Kidney glomerular epithelial cell (primary cell): ENCODE results near the gene HECW1.
"Not testable (repeated sequence)": the region's sequence is repeated elsewhere in the genome, so short reads cannot be mapped to it uniquely, and the experiment has no call there.

Source experiments
- DNase-seq: peaks from one replicate; lab custom pipeline; 2025; lab: John Stamatoyannopoulos, UW

The HECW1 gene

GRCh38 chr7:43469051-43469450, 356.6 kb downstream of the HECW1 start:
- no peak for DNase-seq

GRCh38 chr7:43470110-43470509, 357.7 kb downstream of the HECW1 start:
- no peak for DNase-seq

DNA sequence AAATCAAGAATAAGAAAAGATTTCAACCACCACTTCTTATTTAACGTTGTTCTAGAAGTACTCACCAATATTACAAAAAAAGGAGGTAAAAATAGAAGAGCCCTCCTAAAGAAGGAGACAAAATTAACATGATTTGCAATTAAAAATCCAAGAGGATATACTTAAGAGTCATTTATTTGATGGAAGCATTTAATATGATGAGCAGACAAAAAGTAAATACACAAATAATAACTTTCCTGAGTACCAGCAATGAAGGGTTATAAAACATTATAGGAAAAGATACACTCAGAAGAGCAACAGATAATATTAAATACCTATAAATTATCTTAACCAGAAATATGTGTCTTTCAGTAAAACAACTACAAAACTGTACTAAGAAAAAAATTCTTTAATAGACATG, 363.5 kb downstream of the HECW1 start:
- DNase-seq: no peak

- DNase-seq: no peak
Measured at GRCh38 chr7:43476896-43477295, 364.4 kb downstream of the HECW1 start.

DNA sequence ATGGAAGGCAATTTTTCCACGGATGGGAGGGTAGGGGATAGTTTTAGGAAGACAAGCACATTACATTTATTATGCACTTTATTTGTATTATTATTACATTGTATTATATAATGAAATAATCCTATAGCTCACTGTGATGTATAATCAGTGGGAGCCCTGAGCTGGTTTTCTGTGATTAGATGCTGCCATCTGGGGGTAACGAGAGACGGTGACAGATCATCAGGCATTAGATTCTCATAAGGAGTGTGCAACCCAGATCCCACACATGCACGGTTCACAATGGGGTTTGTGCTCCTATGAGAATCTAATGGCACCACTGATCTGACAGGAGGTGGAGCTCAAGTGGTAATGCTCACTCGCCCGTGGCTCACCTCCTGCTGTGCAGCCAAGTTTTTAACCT, 366.6 kb downstream of the HECW1 start:
- DNase-seq: no peak

DNA sequence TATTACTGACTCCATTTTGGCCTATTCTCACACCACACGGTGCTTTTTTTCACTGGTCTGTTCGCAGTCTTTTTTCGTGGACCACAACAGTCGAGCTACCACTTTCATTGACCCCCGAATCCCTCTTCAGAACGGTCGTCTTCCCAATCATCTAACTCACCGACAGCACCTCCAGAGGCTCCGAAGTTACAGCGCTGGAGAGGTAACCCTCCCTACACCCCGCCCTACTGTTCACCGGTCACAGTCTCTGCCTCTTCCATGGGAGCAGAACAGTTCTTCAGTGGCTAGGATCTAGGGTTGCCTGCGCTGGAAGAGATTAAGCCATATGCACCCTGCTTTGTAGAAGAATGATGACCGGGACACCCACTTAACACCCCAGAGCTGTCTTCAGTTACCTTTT, 367.1 kb downstream of the HECW1 start:
- DNase-seq: no peak

DNA sequence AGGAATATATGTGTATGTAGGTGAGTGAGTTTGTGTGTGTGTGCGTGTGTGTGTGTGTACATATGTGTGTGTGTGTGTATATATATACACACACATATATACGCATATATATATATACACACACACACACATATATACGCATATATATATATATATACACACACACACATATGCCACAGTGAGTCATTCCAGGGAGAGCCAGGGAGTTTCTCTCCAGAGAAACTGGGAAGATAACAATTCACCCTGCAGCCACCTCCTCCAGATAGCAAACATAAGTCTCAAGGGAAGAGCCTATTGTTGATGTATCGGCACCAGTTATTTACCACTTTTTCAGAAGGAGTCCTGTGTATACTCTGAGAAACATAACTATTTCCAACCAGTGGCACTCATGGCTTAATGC, 368.1 kb downstream of the HECW1 start:
- no peak for DNase-seq

DNA sequence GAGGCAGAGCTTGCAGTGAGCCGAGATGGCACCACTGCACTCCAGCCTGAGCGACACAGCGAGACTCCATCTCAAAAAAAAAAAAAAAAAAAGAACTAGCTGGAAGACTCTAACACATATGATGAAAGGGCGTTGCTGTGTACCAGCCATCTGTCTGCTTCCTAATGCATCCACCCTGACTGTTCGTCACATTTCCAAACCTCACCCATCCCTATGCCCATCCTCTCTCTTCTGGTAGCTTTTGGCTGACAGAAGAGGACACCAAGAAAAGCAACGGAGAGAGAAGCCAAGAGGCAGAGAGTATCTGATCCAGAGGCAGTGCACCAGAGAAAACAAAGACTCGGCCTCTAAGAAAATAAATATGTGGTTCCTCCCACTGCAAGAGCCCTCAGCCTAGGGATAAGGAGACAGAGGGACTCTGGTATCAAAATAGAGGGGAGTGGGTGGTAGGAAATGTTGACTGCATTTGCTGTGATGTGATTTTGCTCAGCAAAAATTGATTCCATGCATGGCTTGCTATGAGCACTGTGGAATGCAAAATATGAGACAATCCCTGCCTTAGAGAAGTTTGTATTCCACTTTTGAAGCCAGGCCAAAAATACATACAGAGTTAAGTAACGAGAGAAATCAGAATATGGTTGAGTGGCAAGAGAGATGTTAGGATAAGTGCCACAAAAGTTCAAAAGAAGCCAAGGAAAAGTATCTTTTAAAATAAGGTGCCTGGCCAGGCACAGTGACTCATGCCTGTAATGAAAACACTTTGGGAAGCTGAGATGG, 369.6 kb downstream of the HECW1 start:
- DNase-seq: peak; percentile 63

- no peak for DNase-seq
Measured at GRCh38 chr7:43482679-43483252, 370.3 kb downstream of the HECW1 start.

- DNase-seq: no peak
Measured at GRCh38 chr7:43484678-43485395, 372.4 kb downstream of the HECW1 start.

DNA sequence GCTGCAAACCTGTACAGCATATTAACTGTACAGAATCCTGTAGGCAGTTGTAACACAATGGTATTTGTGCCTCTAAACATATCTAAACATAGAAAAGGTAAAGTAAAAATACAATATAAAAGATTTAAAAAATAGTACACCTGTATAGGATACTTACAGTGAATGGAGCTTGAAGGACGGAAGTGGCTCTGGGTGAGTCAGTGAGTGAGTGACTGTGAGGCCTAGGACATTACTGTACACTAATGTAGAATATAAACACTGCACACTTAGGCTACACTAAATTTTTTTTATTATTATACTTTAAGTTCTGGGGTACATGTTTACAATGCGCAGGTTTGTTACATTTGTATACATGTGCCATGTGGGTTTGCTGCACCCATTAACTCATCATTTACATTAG, 373.1 kb downstream of the HECW1 start:
- no peak for DNase-seq

DNA sequence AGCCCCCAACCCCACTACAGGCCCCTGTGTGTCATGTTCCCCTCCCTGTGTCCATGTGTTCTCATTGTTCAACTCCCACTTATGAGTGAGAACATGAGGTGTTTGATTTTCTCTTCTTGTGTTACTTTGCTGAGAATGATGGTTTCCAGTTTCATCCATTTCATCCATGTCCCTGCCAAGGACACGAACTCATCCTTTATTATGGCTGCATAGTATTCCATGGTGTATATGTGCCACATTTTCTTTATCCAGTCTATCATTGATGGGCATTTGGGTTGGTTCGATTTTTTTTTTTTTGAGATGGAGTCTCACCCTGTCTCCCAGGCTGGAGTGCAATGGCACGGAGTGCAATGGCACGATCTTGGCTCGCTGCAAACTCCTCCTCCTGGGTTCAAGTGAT, 373.6 kb downstream of the HECW1 start:
- not testable (repeated sequence) for DNase-seq

GRCh38 chr7:43486634-43487033, 374.2 kb downstream of the HECW1 start:
- no peak for DNase-seq

DNA sequence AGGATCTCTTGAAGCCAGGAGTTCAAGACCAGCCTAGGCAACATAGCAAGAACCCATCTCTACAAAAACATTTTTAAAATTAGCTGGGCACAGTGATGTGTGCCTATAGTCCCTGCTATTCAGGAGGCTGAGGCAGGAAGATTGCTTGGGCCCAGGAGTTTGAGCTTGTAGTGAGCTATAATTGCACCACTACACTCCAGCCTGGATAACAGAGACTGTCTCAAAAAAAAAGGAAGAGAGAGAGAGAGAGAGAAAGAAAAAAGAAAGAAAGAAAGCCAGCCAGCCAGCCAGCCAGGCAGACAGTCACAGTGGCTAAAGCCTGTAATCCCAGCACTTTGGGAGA, 375.3 kb downstream of the HECW1 start:
- DNase-seq: no peak

DNA sequence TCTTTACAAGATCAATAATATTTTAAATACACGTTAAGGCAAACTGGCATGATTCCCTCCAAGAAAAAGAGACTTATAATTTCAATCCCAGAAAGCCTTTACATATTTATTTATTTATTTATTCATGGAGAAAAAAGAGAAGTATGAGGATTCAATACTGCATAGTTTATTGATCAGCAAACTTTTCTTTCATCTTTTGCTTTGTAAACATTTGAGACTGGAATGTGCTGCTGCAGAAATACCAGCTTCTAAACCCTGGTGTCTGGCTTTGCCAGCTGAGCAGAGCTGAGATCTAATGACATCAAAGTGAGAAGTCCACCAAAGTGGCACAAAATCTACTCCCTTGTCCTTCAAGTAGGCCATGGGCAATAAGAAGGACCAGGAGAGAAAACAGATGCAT, 376.8 kb downstream of the HECW1 start:
- DNase-seq: no peak

DNA sequence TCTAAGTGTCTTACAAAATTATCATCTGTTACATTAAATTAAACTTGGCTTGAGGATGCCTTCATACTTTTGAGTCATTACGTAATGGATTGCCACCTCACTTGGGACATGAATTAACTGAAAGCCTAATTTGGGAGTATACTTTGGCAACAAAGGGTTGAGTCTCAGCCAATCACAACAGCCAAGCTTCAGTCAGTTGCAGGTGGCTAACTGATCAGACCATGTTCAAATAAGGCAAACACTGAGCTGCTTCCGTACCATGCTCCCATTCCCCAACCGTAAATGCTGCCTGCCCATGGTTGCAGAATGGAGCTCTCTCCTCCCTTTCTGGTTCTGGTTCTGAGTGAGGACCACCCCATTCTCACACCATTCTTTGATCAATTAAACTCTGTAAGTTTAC, 377.6 kb downstream of the HECW1 start:
- DNase-seq: no peak

- DNase-seq: no peak
Measured at GRCh38 chr7:43491123-43491522, 378.7 kb downstream of the HECW1 start.

DNA sequence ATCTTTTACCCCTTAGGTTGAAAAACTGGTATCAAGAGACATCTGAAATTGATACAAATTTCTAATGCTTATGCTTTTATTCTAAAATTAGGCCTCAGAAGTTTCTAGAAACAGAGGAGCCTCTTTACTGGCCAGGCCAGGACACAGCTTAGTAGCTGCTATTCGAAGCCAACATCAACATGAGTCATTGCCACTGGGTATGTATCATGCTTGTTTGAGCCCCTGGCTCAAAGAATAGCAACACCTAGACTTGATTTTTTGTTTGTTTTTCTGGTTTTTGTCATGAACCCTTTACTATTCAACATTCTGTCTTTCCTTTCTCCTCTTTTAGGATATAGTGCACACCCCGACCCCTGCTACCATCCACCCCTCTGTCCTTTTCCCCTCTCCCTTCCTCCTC, 379.5 kb downstream of the HECW1 start:
- DNase-seq: peak; percentile 59

DNA sequence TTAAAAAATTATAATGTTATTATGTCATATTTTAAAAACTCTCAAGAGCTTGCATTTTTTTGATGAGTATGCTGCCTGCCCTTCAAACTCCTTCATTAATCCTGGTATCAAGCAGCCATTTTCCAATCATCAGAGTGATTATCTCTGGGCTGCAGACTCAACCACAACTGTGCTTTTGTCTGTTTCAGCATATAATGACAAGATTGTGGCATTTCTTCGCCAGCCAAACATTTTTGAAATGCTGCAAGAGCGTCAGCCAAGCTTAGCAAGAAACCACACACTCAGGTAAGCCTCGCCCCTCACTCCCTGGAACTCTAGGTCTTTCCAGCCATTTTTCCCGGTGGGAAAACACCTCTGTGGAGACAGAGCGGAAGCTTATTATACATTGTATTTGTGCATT, 380.4 kb downstream of the HECW1 start:
- DNase-seq: no peak

DNA sequence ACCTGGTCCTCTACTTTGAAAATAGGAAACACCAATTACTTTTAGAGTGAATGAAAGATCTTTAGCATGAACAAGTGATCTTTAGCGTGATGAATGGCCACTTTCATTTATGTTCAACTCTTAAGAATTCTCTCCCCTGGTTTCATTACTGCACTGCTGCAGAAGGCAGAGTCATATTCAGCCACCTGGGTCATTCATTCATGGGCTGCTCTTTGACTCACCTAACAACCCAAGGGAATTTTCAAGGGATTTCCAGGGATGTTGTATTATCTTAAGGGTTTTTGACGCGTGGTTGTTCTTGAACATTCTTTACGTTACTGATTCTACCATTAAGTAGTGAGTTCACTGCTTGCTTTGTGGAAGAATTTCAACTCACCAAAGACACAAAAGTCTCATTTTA, 383.1 kb downstream of the HECW1 start:
- no peak for DNase-seq

DNA sequence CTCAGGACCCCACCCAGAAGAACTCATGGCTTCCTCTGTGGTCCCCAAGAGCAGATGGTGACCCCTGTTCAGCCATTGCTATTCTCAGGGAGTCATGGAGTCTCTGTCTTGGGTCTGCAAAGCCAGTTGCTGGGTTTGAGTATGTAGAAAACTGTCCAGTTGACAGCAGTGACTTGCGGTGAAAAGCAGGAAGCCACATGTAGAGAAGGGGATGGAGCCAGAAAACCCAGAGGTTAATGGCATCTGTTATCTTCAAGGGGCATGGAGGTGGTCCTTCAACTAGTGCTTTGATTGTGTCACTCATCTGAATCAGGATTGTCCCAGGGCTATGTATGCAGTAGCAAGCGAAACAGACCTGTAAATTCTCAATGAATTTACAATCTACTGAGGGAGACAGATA, 384.1 kb downstream of the HECW1 start:
- DNase-seq: no peak

DNA sequence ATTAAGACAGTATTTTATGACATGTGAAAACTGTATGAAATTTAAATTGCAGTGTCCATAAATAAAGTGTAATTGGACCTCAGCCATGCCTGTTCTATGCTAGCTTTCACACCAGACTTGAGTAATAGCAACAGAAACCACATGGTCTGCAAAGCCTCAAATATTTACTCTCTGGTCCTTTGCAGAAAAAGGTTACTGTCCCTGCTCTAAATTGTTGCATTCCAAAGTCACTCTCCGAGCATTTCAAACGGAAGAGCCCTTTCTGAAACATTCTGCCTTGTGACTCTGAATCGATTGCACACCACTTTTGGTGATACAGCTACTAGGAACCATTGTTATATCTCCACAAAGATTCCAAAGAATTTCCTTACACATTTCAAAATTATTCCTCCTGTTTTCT, 389.4 kb downstream of the HECW1 start:
- DNase-seq: peak; percentile 27

- no peak for DNase-seq
Measured at GRCh38 chr7:43502941-43503340, 390.5 kb downstream of the HECW1 start.

- DNase-seq: no peak
Measured at GRCh38 chr7:43505412-43505811, 393.0 kb downstream of the HECW1 start.
